IMR-90 (cell line): Measurements from ENCODE around the gene TNFAIP8L1. TPM values are rescaled to one million over a fixed set of nuclear protein-coding genes. Genes with fewer than 3 reads are reported as not detected.

Experiments used
- ATAC-seq: fragments of 200-7000 bp; cut with Tn5 transposase; 2 replicates; pipeline ENCODE4 v1.9.1; 2020; ENCODE audit warnings: low read depth, mild to moderate bottlenecking, moderate library complexity
- BruUV-seq: library from RNA; stranded (reverse); fragments of 400-500 nt; replicated peaks from 2 replicates; lab custom pipeline; 2021; lab: Mats Ljungman, UMichigan
- CTCF ChIA-PET: fragments of 300-600 bp; formaldehyde crosslinking; extraction: SDS; loops from one replicate; lab custom pipeline; 2021; ENCODE audit warnings: antibody characterized with exemption; lab: Yijun Ruan, JAX
- POLR2A ChIA-PET: fragments of 300-600 bp; sonication (Branson Sonifier 250); formaldehyde crosslinking; loops from one replicate; lab custom pipeline; 2022; ENCODE audit warnings: antibody characterized with exemption; ENCODE audit not compliant: unreplicated experiment; lab: Charles Lee
- DNase-seq: peaks from one replicate; pipeline ENCODE4 v3.0.0; 2013
- H2AFZ ChIP-seq: replicated peaks from 2 replicates; pipeline ENCODE3; 2013; ENCODE audit warnings: low read length, mild to moderate bottlenecking; ENCODE audit not compliant: poor library complexity
- H2AK5ac ChIP-seq: 2 replicates; pipeline ENCODE4 v1.6.1; 2013; ENCODE audit warnings: low read depth, low read length, inconsistent platforms
- H2AK9ac ChIP-seq: replicated peaks from 2 replicates; pipeline ENCODE3; 2013; ENCODE audit warnings: mild to moderate bottlenecking, low read depth, low read length, moderate library complexity; ENCODE audit not compliant: poor library complexity
- H2BK120ac ChIP-seq: 2 replicates; pipeline ENCODE4 v1.6.1; 2013; ENCODE audit warnings: low read depth, low read length, inconsistent platforms
- H2BK15ac ChIP-seq: 3 replicates; pipeline ENCODE4 v1.6.1; 2013; ENCODE audit warnings: low read depth, low read length, inconsistent platforms
- H2BK20ac ChIP-seq: 2 replicates; pipeline ENCODE4 v1.6.1; 2013; ENCODE audit warnings: low read depth, mild to moderate bottlenecking, inconsistent platforms, low read length, moderate library complexity
- H2BK5ac ChIP-seq: 2 replicates; pipeline ENCODE4 v1.6.1; 2013; ENCODE audit warnings: mild to moderate bottlenecking, low read depth, low read length, inconsistent platforms; ENCODE audit not compliant: poor library complexity, severe bottlenecking
- H3K14ac ChIP-seq: replicated peaks from 2 replicates; pipeline ENCODE4 v1.6.1; 2013; ENCODE audit warnings: low read depth, low read length, inconsistent platforms
- H3K18ac ChIP-seq: 2 replicates; pipeline ENCODE4 v1.6.1; 2013; ENCODE audit warnings: low read depth, low read length, control low read depth
- H3K23ac ChIP-seq: 2 replicates; pipeline ENCODE4 v1.6.1; 2013; ENCODE audit warnings: low read depth, low read length, inconsistent platforms
- H3K27ac ChIP-seq: 2 replicates; pipeline ENCODE4 v1.5.1; 2013; ENCODE audit warnings: mild to moderate bottlenecking, control low read depth, low read length; ENCODE audit not compliant: insufficient read depth
- H3K27me3 ChIP-seq: 2 replicates; pipeline ENCODE4 v1.6.1; 2013; ENCODE audit warnings: low read length; ENCODE audit not compliant: control insufficient read depth, insufficient read depth
- H3K36me3 ChIP-seq: 2 replicates; pipeline ENCODE4 v1.6.1; 2013; ENCODE audit warnings: low read length, mixed read lengths; ENCODE audit not compliant: control insufficient read depth, insufficient read depth
- H3K4ac ChIP-seq: 2 replicates; pipeline ENCODE4 v1.6.1; 2013; ENCODE audit warnings: low read depth, low read length, inconsistent platforms
- H3K4me1 ChIP-seq: 2 replicates; pipeline ENCODE4 v1.6.1; 2013; ENCODE audit warnings: low read length, mixed read lengths; ENCODE audit not compliant: control insufficient read depth, insufficient read depth
- H3K4me2 ChIP-seq: 2 replicates; pipeline ENCODE4 v1.6.1; 2013; ENCODE audit warnings: low read depth, mild to moderate bottlenecking, control low read depth, low read length, moderate library complexity
- H3K4me3 ChIP-seq: 2 replicates; pipeline ENCODE4 v1.5.1; 2013; ENCODE audit warnings: low read depth, mild to moderate bottlenecking, control low read depth, low read length, moderate library complexity; ENCODE audit not compliant: insufficient read depth
- H3K56ac ChIP-seq: 2 replicates; pipeline ENCODE4 v1.6.1; 2013; ENCODE audit warnings: low read length, inconsistent platforms; ENCODE audit not compliant: insufficient read depth; ENCODE audit errors: extremely low read depth
- H3K79me1 ChIP-seq, 2 experiments: 2 replicates each; pipeline ENCODE4 v1.6.1; 2013; ENCODE audit warnings: low read length in 2 of 2, inconsistent platforms in 1 of 2, low read depth in 1 of 2
- H3K9ac ChIP-seq: 2 replicates; pipeline ENCODE4 v1.6.1; 2013; ENCODE audit warnings: low read depth, low read length, control low read depth
- H3K9me1 ChIP-seq: 2 replicates; pipeline ENCODE4 v1.6.1; 2013; ENCODE audit warnings: low read length, inconsistent platforms; ENCODE audit not compliant: insufficient read depth
- H3K9me3 ChIP-seq: 2 replicates; pipeline ENCODE4 v1.6.1; 2013; ENCODE audit warnings: low read length; ENCODE audit not compliant: control insufficient read depth, insufficient read depth
- H4K20me1 ChIP-seq: 2 replicates; pipeline ENCODE4 v1.6.1; 2013; ENCODE audit warnings: low read length, inconsistent platforms; ENCODE audit not compliant: insufficient read depth
- H4K5ac ChIP-seq: 2 replicates; pipeline ENCODE4 v1.6.1; 2013; ENCODE audit warnings: mild to moderate bottlenecking, low read depth, low read length, control low read depth
- H4K8ac ChIP-seq, 2 experiments: 2 replicates each; pipeline ENCODE4 v1.6.1; 2013; ENCODE audit warnings: low read depth in 2 of 2, low read length in 2 of 2, control low read depth in 1 of 2, inconsistent platforms in 1 of 2
- H4K91ac ChIP-seq: 2 replicates; pipeline ENCODE4 v1.6.1; 2013; ENCODE audit warnings: low read depth, low read length, inconsistent platforms; ENCODE audit not compliant: insufficient read depth
- BHLHE40 ChIP-seq: fragments of 150-350 bp; IDR thresholded peaks from 2 replicates; pipeline ENCODE4 v1.6.1; 2016; ENCODE audit warnings: mild to moderate bottlenecking, low read depth, low read length
- CEBPB ChIP-seq: IDR thresholded peaks from 2 replicates; pipeline ENCODE4 v1.6.1; 2012; ENCODE audit warnings: low read depth, low read length, improper control_type of control experiment
- CHD1 ChIP-seq: IDR thresholded peaks from 2 replicates; pipeline ENCODE4 v1.6.1; 2012; ENCODE audit warnings: low read depth, low read length, improper control_type of control experiment
- FOS ChIP-seq: fragments of 150-350 bp; IDR thresholded peaks from 2 replicates; pipeline ENCODE4 v1.6.1; 2016; ENCODE audit warnings: low read depth, low read length
- MAFK ChIP-seq: IDR thresholded peaks from 2 replicates; pipeline ENCODE4 v1.6.1; 2012; ENCODE audit warnings: low read depth, low read length, improper control_type of control experiment
- MAZ ChIP-seq: IDR thresholded peaks from 2 replicates; pipeline ENCODE4 v1.6.1; 2012; ENCODE audit warnings: low read depth, mild to moderate bottlenecking, low read length, improper control_type of control experiment, moderate library complexity, borderline replicate concordance
- MXI1 ChIP-seq: IDR thresholded peaks from 2 replicates; pipeline ENCODE4 v1.6.1; 2012; ENCODE audit warnings: low read depth, mild to moderate bottlenecking, low read length, moderate library complexity, borderline replicate concordance
- NFE2L2 ChIP-seq: fragments of 150-350 bp; IDR thresholded peaks from 2 replicates; pipeline ENCODE4 v1.6.1; 2016; ENCODE audit warnings: low read depth, mild to moderate bottlenecking, low read length
- POLR2A ChIP-seq: IDR thresholded peaks from 2 replicates; pipeline ENCODE4 v1.6.1; 2012; ENCODE audit warnings: mild to moderate bottlenecking, low read depth, low read length
- RAD21 ChIP-seq: IDR thresholded peaks from 2 replicates; pipeline ENCODE4 v1.6.1; 2012; ENCODE audit warnings: low read length, improper control_type of control experiment
- RCOR1 ChIP-seq: IDR thresholded peaks from 2 replicates; pipeline ENCODE4 v1.6.1; 2012; ENCODE audit warnings: mild to moderate bottlenecking, low read length, improper control_type of control experiment; ENCODE audit not compliant: insufficient replicate concordance
- RFX5 ChIP-seq: IDR thresholded peaks from 2 replicates; pipeline ENCODE4 v1.8.0; 2012; ENCODE audit warnings: low read depth, mild to moderate bottlenecking, low read length, moderate library complexity
- SMC3 ChIP-seq: fragments of 150-350 bp; IDR thresholded peaks from 2 replicates; pipeline ENCODE4 v1.6.1; 2016; ENCODE audit warnings: low read depth, mild to moderate bottlenecking, antibody characterized with exemption, low read length, moderate library complexity
- WGBS, 2 experiments: methylation state at CpG; one replicate each; pipeline versions ENCODE4 v1.1.5 to v1.1.7; 2013; ENCODE audit warnings: missing lambda C conversion rate in 2 of 2; ENCODE audit not compliant: insufficient read length in 1 of 2; ENCODE audit errors: extremely low coverage in 2 of 2; 5-methylcytosine and 5-hydroxymethylcytosine counted together
- dilution Hi-C: fragments of 300-500 bp; cut with HindIII; formaldehyde crosslinking; loops from one replicate; pipeline ENCODE4 v1.14.3; 2018; ENCODE audit warnings: low sequenced_read_pairs; ENCODE audit not compliant: unreplicated experiment
- in situ Hi-C: fragments of 300-500 bp; cut with MboI; formaldehyde crosslinking; loops from 3 replicates; pipeline ENCODE4 v1.14.3; 2019; ENCODE audit warnings: low sequenced_read_pairs, inconsistent platforms, mixed read lengths
- intact Hi-C: fragments of 100-400 bp; cut with micrococcal nuclease; formaldehyde crosslinking; loops from 2 replicates; pipeline ENCODE4 v1.10.0; 2022
- polyA plus RNA-seq, 3 experiments: library from polyadenylated mRNA; depleted of rRNA; stranded (reverse); fragments of >200 nt; gene quantifications; 2 replicates each; pipeline ENCODE4 v1.2.3, GENCODE V29; 2012; ENCODE audit warnings: low replicate concordance in 1 of 3
- total RNA-seq: library from RNA; depleted of rRNA; stranded (reverse); fragments of >200 nt; gene quantifications from 2 replicates; pipeline ENCODE4 v1.2.3, GENCODE V29; 2012
- TF ChIP-seq, protein P1 (sequence below): fragments of 150-350 bp; IDR thresholded peaks from 2 replicates; pipeline ENCODE4 v1.6.1; 2017; ENCODE audit warnings: mild to moderate bottlenecking, antibody characterized with exemption, low read length, low read depth
- TF ChIP-seq, protein P2 (sequence below): fragments of 150-350 bp; IDR thresholded peaks from 2 replicates; pipeline ENCODE4 v1.6.1; 2016; ENCODE audit warnings: low read depth, mild to moderate bottlenecking, low read length, moderate library complexity, borderline replicate concordance
- TF ChIP-seq, protein P3 (sequence below): conservative IDR thresholded peaks from 2 replicates; pipeline ENCODE4 v1.5.1; 2012; ENCODE audit warnings: mild to moderate bottlenecking, low read depth, low read length, improper control_type of control experiment

The TNFAIP8L1 gene
- total and polyA plus RNA-seq, 2 of the 4 experiments (the other 2 are of a cell fraction): 2.5 to 6.0 TPM

DNA sequence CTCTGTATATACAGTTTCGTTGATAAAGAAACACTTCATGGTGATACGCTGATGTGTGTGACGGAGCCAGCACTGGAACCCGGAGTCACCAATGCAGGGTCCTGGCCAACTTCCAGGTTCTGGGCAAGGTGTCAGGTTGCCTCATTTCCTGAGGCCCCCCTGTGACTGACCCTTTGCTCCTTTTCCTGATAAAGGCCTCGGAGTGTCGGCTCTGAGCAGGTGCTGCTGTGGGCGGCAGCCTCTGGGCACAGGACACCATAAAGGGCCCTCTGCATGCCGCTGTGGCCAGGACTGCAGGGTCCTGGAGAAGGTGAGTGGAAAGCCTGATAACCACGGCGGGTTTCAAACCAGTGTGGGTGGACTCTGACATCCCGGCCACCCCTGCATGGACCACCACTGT is 48.1 kb downstream of the TNFAIP8L1 start:
- TF ChIP-seq POLR2A: no peak
- no peak for TF ChIP-seq CEBPB
- TF ChIP-seq RAD21: no peak
- TF ChIP-seq RCOR1: no peak
- no peak for TF ChIP-seq SMC3
- no peak for TF ChIP-seq MAFK
- TF ChIP-seq BHLHE40: no peak
- no peak for TF ChIP-seq MAZ
- no peak for TF ChIP-seq CHD1
- TF ChIP-seq MXI1: no peak
- TF ChIP-seq, protein P1, sequence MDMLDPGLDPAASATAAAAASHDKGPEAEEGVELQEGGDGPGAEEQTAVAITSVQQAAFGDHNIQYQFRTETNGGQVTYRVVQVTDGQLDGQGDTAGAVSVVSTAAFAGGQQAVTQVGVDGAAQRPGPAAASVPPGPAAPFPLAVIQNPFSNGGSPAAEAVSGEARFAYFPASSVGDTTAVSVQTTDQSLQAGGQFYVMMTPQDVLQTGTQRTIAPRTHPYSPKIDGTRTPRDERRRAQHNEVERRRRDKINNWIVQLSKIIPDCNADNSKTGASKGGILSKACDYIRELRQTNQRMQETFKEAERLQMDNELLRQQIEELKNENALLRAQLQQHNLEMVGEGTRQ: no peak
- TF ChIP-seq RFX5: no peak
- no peak for TF ChIP-seq NFE2L2
- no peak for TF ChIP-seq FOS
- TF ChIP-seq, protein P2, sequence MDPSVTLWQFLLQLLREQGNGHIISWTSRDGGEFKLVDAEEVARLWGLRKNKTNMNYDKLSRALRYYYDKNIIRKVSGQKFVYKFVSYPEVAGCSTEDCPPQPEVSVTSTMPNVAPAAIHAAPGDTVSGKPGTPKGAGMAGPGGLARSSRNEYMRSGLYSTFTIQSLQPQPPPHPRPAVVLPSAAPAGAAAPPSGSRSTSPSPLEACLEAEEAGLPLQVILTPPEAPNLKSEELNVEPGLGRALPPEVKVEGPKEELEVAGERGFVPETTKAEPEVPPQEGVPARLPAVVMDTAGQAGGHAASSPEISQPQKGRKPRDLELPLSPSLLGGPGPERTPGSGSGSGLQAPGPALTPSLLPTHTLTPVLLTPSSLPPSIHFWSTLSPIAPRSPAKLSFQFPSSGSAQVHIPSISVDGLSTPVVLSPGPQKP: no peak
- TF ChIP-seq, protein P3, sequence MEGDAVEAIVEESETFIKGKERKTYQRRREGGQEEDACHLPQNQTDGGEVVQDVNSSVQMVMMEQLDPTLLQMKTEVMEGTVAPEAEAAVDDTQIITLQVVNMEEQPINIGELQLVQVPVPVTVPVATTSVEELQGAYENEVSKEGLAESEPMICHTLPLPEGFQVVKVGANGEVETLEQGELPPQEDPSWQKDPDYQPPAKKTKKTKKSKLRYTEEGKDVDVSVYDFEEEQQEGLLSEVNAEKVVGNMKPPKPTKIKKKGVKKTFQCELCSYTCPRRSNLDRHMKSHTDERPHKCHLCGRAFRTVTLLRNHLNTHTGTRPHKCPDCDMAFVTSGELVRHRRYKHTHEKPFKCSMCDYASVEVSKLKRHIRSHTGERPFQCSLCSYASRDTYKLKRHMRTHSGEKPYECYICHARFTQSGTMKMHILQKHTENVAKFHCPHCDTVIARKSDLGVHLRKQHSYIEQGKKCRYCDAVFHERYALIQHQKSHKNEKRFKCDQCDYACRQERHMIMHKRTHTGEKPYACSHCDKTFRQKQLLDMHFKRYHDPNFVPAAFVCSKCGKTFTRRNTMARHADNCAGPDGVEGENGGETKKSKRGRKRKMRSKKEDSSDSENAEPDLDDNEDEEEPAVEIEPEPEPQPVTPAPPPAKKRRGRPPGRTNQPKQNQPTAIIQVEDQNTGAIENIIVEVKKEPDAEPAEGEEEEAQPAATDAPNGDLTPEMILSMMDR: no peak
- H3K9me1 ChIP-seq: no peaks in the 10 kb centered on the region
- H3K18ac ChIP-seq: no peak overlapping the region
- no peak overlapping the region for H3K23ac ChIP-seq
- no peak overlapping the region for H2BK20ac ChIP-seq
- in situ Hi-C loops (no loop called here), intact Hi-C loops (no loop called here), dilution Hi-C loops (no loop called here)
- H2AK5ac ChIP-seq: no peak overlapping the region
- H3K4me3 ChIP-seq: no peak overlapping the region
- H2AFZ ChIP-seq: no peak overlapping the region
- H4K20me1 ChIP-seq: no peaks in the 10 kb centered on the region
- no peak overlapping the region for H3K9ac ChIP-seq
- BruUV-seq: no TSS peak
- H2AK9ac ChIP-seq: no peak overlapping the region
- no peak overlapping the region for H3K27ac ChIP-seq
- no peaks in the 10 kb centered on the region for H3K27me3 ChIP-seq
- ATAC-seq (no peak), DNase-seq (no peak)
- H2BK15ac ChIP-seq: no peak overlapping the region
- no peak overlapping the region for H3K14ac ChIP-seq
- WGBS, 2 experiments: 100% methylated on average over 1 of the region's 11 CpGs; no CpG with 5 or more reads in 1 of the 2 experiments
- H3K9me3 ChIP-seq: no peaks in the 10 kb centered on the region
- no peak overlapping the region for H2BK120ac ChIP-seq
- no peak overlapping the region for H3K4me2 ChIP-seq
- H4K5ac ChIP-seq: no peak overlapping the region
- H3K56ac ChIP-seq: no peak overlapping the region
- peaks cover 0 to 10% of the 10 kb centered on the region in 2 experiments; a peak in 2 of 4 replicates for H3K79me1 ChIP-seq
- H2BK5ac ChIP-seq: no peak overlapping the region
- CTCF ChIA-PET: no interaction called here
- H4K8ac ChIP-seq: no peak overlapping the region
- no peak overlapping the region for H4K91ac ChIP-seq
- H3K36me3 ChIP-seq: peaks cover 62% of the 10 kb centered on the region
- POLR2A ChIA-PET: no interaction called here
- no peak overlapping the region for H3K4ac ChIP-seq
- H3K4me1 ChIP-seq: no peaks in the 10 kb centered on the region
